Upper lobe of left lung (tissue), 6 donors: ENCODE results near the gene COQ4. TPM values are rescaled to one million over a fixed set of nuclear protein-coding genes. Genes with fewer than 3 reads are reported as not detected.
A peak's percentile ranks its signal among the peaks of the same experiment; 100 is the strongest.

Experiments
- ATAC-seq, 2 donors: fragments of 200-7000 bp; cut with Tn5 transposase; one replicate each; pipeline ENCODE4 v1.9.1; 2022; ENCODE audit warnings: mild to moderate bottlenecking in 2 of 2, moderate library complexity in 2 of 2; ENCODE audit not compliant: low FRiP score in 2 of 2
- DNase-seq, 2 donors: peaks; one replicate each; pipeline ENCODE4 v3.0.0-alpha.2; 2019 to 2020
- H3K27ac ChIP-seq, 4 donors: fragments of 200-600 bp; sonication (generic); one replicate each; pipeline ENCODE4 v1.5.1; 2016 to 2019
- H3K27me3 ChIP-seq, 4 donors: fragments of 200-600 bp; sonication (generic); one replicate each; pipeline ENCODE4 v1.5.1; 2017 to 2019
- H3K36me3 ChIP-seq, 4 donors: fragments of 200-600 bp; sonication (generic); one replicate each; pipeline ENCODE4 v1.5.1; 2016 to 2019
- H3K4me1 ChIP-seq, 4 donors: fragments of 200-600 bp; sonication (generic); one replicate each; pipeline ENCODE4 v1.5.1; 2018 to 2019
- H3K4me3 ChIP-seq, 4 donors: fragments of 200-600 bp; sonication (generic); one replicate each; pipeline ENCODE4 v1.5.1; 2017 to 2019; ENCODE audit warnings: mild to moderate bottlenecking in 2 of 4, moderate library complexity in 1 of 4
- H3K9me3 ChIP-seq, 4 donors: fragments of 200-600 bp; sonication (generic); one replicate each; pipeline ENCODE4 v1.5.1; 2018 to 2019
- CTCF ChIP-seq, 6 experiments: fragments of 450-650 bp in 4 of 6; fragments of 200-600 bp in 2 of 6; sonication (generic) in 2 of 6; IDR thresholded peaks; one replicate each; pipeline ENCODE4 v1.5.1; 2016 to 2019; ENCODE audit warnings: antibody characterized with exemption in 6 of 6
- EP300 ChIP-seq, 4 donors: sonication (generic); formaldehyde crosslinking; IDR thresholded peaks; one replicate each; pipeline ENCODE4 v1.5.1; 2017; ENCODE audit warnings: antibody characterized with exemption in 4 of 4, control low read depth in 2 of 4
- POLR2A ChIP-seq, 4 donors: fragments of 450-650 bp; IDR thresholded peaks; one replicate each; pipeline ENCODE4 v1.5.1; 2016 to 2017; ENCODE audit warnings: antibody characterized with exemption in 4 of 4, mild to moderate bottlenecking in 2 of 4
- POLR2AphosphoS5 ChIP-seq, 2 donors: sonication (generic); formaldehyde crosslinking; IDR thresholded peaks; one replicate each; pipeline ENCODE4 v1.5.1; 2017; ENCODE audit warnings: antibody characterized with exemption in 2 of 2
- WGBS, 2 donors: methylation state at CpG; one replicate each; pipeline ENCODE4 v1.1.5; 2017 to 2018; 5-methylcytosine and 5-hydroxymethylcytosine counted together
- total RNA-seq, 6 donors: library from RNA; depleted of rRNA in 4 of 6; stranded (reverse); fragments of >200 nt in 4 of 6; gene quantifications; one replicate each; pipeline versions ENCODE4 v1.1.0 to v1.2.1, GENCODE V29; 2016 to 2021
- donor health status: DM: no; HTN: no; CAD: no; lungs with moderate emphysema.
- donor health status: DM: no; HTN: yes; CAD: no; lungs with severe emphysema.

COQ4 gene
- total RNA-seq = 10 to 100 TPM; 36.1 to 83.8 (median 55.2) TPM

- peak in 1 of 4 donors; percentile 69 for TF ChIP-seq EP300 (IDR thresholded peaks at IDR 0.05)
- TF ChIP-seq POLR2AphosphoS5 (IDR thresholded peaks at IDR 0.05) = peak in 1 of 2 donors; percentile 80
- TF ChIP-seq POLR2A (IDR thresholded peaks at IDR 0.05) = peak in 3 of 4 donors; percentile 27 to 39 (median 31)
- peak in 2 of 6 experiments; percentile 8 to 22 for TF ChIP-seq CTCF (IDR thresholded peaks at IDR 0.05)
- Histone ChIP-seq H3K4me1 (peaks cover 19 to 33% (median 22%) of the 10 kb centered on the region in 4 donors), H3K9me3 (no peaks in the 10 kb centered on the region), H3K27ac (peak within 1 kb of the TSS; percentile 83 to 92 (median 89)), H3K4me3 (peak within 1 kb of the TSS; percentile 66 to 100 (median 90)), H3K36me3 (peaks cover 0 to 43% (median 17%) of the 10 kb centered on the region in 4 donors), H3K27me3 (no peaks in the 10 kb centered on the region)
- DNase-seq (peak; percentile 94 to 95), ATAC-seq (peak; percentile 98)
- 0% methylated on average over 38 to 48 of the region's 83 CpGs for WGBS, 2 donors
These were observed at the start of gene COQ4, which contains the start of gene TRUB2 for GRCh38 chr9:128322404-128323211. Gene COQ4, plus strand, starts transcription at chr9:128322839. Its CDS starts 20 bp downstream, at chr9:128322859. Gene TRUB2, minus strand, starts transcription at chr9:128322447. Its CDS starts 39 bp downstream, at chr9:128322408.

GRCh38 chr9:128274245-128274644, 48.4 kb upstream of the COQ4 start:
- no peak for TF ChIP-seq CTCF (IDR thresholded peaks at IDR 0.05)
- TF ChIP-seq POLR2AphosphoS5 (IDR thresholded peaks at IDR 0.05) = no peak
- no peak for TF ChIP-seq POLR2A (IDR thresholded peaks at IDR 0.05)
- no peak for TF ChIP-seq EP300 (IDR thresholded peaks at IDR 0.05)
- Histone ChIP-seq H3K9me3 (no peaks in the 10 kb centered on the region), H3K4me1 (peaks cover 25 to 38% (median 29%) of the 10 kb centered on the region in 4 donors), H3K27ac (no peak overlapping the region), H3K36me3 (peaks cover 6 to 39% (median 18%) of the 10 kb centered on the region in 4 donors), H3K4me3 (peak overlapping the region in 1 of 4 donors; percentile 71), H3K27me3 (no peaks in the 10 kb centered on the region)
- ATAC-seq (no peak), DNase-seq (no peak)
- 77 to 78% methylated on average over 8 of the region's 8 CpGs for WGBS, 2 donors

- Histone ChIP-seq H3K9me3 (no peaks in the 10 kb centered on the region), H3K27ac (peak within 1 kb of the TSS; percentile 79 to 95 (median 92)), H3K27me3 (no peaks in the 10 kb centered on the region), H3K4me3 (peak within 1 kb of the TSS; percentile 71 to 98 (median 84)), H3K4me1 (peaks cover 33 to 50% (median 35%) of the 10 kb centered on the region in 4 donors), H3K36me3 (peaks cover 6 to 32% (median 15%) of the 10 kb centered on the region in 4 donors)
- WGBS, 2 donors = 1 to 2% methylated on average over 25 to 37 of the region's 57 CpGs
- ATAC-seq (peak; percentile 72 to 87), DNase-seq (peak; percentile 27 to 88)
- TF ChIP-seq POLR2A (IDR thresholded peaks at IDR 0.05) (no peak), CTCF (IDR thresholded peaks at IDR 0.05) (no peak), EP300 (IDR thresholded peaks at IDR 0.05) (no peak), POLR2AphosphoS5 (IDR thresholded peaks at IDR 0.05) (no peak)
These were observed 47.2 kb upstream of the COQ4 start, which contains the start of gene GOLGA2 for GRCh38 chr9:128275198-128276007. Gene GOLGA2, minus strand, starts transcription at chr9:128276007. Its CDS starts 31 bp downstream, at chr9:128275976.

GRCh38 chr9:128276008-128276573, 46.5 kb upstream of the COQ4 start, which contains the start of gene SWI5:
Gene SWI5, plus strand, starts transcription at chr9:128276276.
- WGBS, 2 donors = 0 to 1% methylated on average over 5 to 27 of the region's 38 CpGs

More at GRCh38 chr9:128276008-128276573, 46.5 kb upstream of the COQ4 start, which contains the start of gene SWI5:
- no peaks in the 10 kb centered on the region for H3K27me3 ChIP-seq
- TF ChIP-seq CTCF (IDR thresholded peaks at IDR 0.05) = no peak
- peak in 3 of 4 donors; percentile 69 to 98 (median 98) for TF ChIP-seq POLR2A (IDR thresholded peaks at IDR 0.05)
- TF ChIP-seq POLR2AphosphoS5 (IDR thresholded peaks at IDR 0.05) = peak; percentile 87 to 97
- peaks cover 6 to 26% (median 11%) of the 10 kb centered on the region in 4 donors for H3K36me3 ChIP-seq
- peak; percentile 98 for DNase-seq
- H3K4me1 ChIP-seq = peaks cover 33 to 52% (median 35%) of the 10 kb centered on the region in 4 donors
- H3K27ac ChIP-seq = peak within 1 kb of the TSS; percentile 79 to 95 (median 92)
- no peaks in the 10 kb centered on the region for H3K9me3 ChIP-seq
- peak; percentile 97 to 99 for ATAC-seq
- peak within 1 kb of the TSS; percentile 71 to 98 (median 84) for H3K4me3 ChIP-seq
